ENCODE measurements around the gene SLC22A12. TPM values are rescaled to one million over a fixed set of nuclear protein-coding genes. Genes with fewer than 3 reads are reported as not detected.

Gene SLC22A12
- total and polyA plus RNA-seq, 7 donors, result not detected

DNA sequence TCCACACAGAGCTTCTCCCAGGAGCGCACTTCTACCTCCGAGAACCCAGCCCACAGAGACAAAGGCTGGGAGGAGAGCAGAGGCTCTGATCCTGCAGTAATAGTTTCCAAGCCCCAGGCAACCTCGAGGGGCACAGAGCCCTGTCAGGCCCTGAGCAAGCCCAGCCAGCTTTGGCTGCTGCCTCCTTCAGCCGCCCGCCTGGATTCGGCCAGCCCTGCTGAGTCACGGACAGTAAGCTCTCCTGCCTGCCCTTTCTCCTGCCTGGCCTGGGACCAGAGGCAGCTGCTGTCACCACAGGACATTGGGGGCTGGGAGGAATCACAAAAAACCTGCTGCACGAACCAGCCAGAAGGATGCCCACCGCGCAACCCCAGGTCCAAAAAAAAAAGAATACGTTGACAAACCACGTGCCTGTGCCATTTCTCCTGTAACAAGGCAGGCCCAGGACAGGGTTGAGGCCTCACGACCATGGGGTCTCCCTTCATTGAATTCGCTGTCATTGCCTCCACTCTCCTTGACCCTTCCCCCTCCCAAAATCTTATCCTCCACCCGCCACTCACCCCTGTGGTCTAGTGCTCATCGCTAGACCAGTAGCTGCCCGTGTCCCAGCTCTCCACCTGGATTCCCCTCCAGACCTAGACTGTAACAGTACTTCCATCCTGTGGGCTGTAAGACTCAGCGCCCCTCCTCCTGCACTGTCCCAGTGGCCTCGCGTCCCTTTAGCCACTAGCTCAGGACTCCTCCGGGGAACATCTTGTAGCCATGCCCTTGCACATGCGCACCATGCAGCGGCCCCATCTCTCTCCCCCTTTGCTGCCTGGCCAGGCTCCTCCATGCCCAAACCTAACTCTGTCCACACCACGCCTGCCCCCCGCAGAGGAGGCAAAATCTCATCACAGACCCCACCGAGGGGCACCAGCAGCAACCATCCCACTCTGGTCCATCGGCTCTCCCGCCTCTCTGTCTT is 7.4 kb upstream of the SLC22A12 start:
- peaks cover 0 to 7% (median 0%) of the 10 kb centered on the region in 4 donors for H3K9me3 ChIP-seq
- no peak overlapping the region for H3K27ac ChIP-seq
- no peaks in the 10 kb centered on the region for H3K27me3 ChIP-seq
- WGBS, 2 donors, result 86 to 88% methylated on average over 28 of the region's 28 CpGs
- no peak for TF ChIP-seq POLR2A (IDR thresholded peaks at IDR 0.05)
- TF ChIP-seq, protein P1, sequence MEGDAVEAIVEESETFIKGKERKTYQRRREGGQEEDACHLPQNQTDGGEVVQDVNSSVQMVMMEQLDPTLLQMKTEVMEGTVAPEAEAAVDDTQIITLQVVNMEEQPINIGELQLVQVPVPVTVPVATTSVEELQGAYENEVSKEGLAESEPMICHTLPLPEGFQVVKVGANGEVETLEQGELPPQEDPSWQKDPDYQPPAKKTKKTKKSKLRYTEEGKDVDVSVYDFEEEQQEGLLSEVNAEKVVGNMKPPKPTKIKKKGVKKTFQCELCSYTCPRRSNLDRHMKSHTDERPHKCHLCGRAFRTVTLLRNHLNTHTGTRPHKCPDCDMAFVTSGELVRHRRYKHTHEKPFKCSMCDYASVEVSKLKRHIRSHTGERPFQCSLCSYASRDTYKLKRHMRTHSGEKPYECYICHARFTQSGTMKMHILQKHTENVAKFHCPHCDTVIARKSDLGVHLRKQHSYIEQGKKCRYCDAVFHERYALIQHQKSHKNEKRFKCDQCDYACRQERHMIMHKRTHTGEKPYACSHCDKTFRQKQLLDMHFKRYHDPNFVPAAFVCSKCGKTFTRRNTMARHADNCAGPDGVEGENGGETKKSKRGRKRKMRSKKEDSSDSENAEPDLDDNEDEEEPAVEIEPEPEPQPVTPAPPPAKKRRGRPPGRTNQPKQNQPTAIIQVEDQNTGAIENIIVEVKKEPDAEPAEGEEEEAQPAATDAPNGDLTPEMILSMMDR (IDR thresholded peaks at IDR 0.05), result no peak
- H3K4me3 ChIP-seq, result no peak overlapping the region
- H3K36me3 ChIP-seq, result no peaks in the 10 kb centered on the region
- peak; percentile 50 for DNase-seq
- no peaks in the 10 kb centered on the region for H3K4me1 ChIP-seq
- intact Hi-C loops (cut with DNase I), result no loop called here

DNA sequence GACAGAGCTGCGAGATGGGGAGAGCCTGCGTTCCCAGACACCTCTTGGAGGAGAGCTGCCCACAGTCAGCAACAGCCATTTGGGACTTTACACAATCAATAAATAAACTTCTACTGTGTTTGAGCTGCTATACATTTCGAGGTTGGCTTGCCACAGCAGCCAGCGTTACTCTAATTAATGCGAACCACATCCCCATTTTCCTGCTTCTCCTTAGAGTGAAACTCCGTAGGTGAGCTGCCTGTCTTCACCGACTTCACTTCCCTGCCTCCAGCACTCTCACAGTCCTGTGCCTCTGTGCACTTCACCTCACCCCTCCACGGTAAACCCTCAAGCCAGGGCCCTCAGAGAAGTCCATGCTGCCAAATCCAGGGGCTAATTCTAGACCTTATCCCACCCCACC is 5.9 kb upstream of the SLC22A12 start:
- H3K4me3 ChIP-seq, result no peak overlapping the region
- peaks cover 0 to 10% (median 0%) of the 10 kb centered on the region in 4 donors for H3K9me3 ChIP-seq
- intact Hi-C loops (cut with DNase I), result no loop called here
- DNase-seq, result peak; percentile 11
- WGBS, 2 donors, result 76 to 85% methylated on average over 8 of the region's 8 CpGs
- no peak overlapping the region for H3K27ac ChIP-seq
- no peak for TF ChIP-seq EP300 (IDR thresholded peaks at IDR 0.05)
- no peak for TF ChIP-seq POLR2A (IDR thresholded peaks at IDR 0.05)
- TF ChIP-seq POLR2AphosphoS5 (IDR thresholded peaks at IDR 0.05), result no peak
- TF ChIP-seq, protein P1 (IDR thresholded peaks at IDR 0.05), result no peak
- H3K4me1 ChIP-seq, result no peaks in the 10 kb centered on the region
- no peaks in the 10 kb centered on the region for H3K36me3 ChIP-seq
- H3K27me3 ChIP-seq, result no peaks in the 10 kb centered on the region

DNA sequence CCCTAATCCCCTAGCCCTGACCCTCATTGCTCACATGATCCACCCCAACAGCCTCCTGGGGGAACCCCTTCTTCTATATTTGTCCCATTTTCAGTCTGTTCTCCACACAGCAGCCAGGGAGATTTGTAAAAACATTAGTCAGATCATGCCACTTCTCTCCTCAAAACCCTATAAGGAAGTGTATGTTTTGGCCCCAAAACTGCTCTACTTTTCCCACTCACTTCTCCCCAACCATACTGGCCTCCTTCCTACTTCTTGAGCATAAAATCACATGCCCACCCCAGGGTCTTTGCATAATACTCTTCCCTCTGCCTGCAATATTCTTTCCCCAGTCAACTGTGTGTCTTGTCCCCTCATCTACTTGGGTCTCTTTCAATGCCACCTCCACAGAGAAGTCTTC is 4.7 kb upstream of the SLC22A12 start:
- intact Hi-C loops (cut with DNase I), result no loop called here
- TF ChIP-seq, protein P1 (IDR thresholded peaks at IDR 0.05), result no peak
- DNase-seq, result no peak
- Histone ChIP-seq H3K27me3 (no peaks in the 10 kb centered on the region), H3K27ac (no peak overlapping the region), H3K9me3 (peaks cover 0 to 10% (median 0%) of the 10 kb centered on the region in 4 donors), H3K4me1 (no peaks in the 10 kb centered on the region), H3K4me3 (no peak overlapping the region), H3K36me3 (no peaks in the 10 kb centered on the region)

DNA sequence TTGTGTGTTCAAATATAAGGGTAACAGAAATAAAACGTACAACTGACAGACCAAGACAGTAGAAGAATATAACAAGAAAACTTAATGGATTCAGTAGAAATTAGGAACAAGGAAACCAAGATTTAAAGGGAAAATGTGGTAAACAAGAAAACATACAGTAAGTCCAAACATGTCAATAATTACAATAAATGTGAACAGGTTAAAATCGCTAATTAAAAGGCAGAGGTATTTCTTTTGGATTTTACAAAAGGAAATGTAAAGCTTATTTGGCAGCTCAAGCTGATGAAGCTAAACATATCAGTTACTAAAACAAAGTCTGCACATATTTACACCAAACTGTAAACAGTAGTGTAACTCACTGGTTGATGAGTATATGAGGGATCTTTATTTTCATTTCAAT is 2.3 kb upstream of the SLC22A12 start:
- Histone ChIP-seq H3K4me3 (no peak overlapping the region), H3K27me3 (no peaks in the 10 kb centered on the region), H3K27ac (no peak overlapping the region), H3K36me3 (no peaks in the 10 kb centered on the region), H3K9me3 (peaks cover 0 to 10% (median 0%) of the 10 kb centered on the region in 4 donors), H3K4me1 (no peaks in the 10 kb centered on the region)
- intact Hi-C loops (cut with DNase I), result no loop called here
- no peak for DNase-seq
- 94 to 98% methylated on average over 2 of the region's 2 CpGs for WGBS, 2 donors
- no peak for TF ChIP-seq EP300 (IDR thresholded peaks at IDR 0.05)

DNA sequence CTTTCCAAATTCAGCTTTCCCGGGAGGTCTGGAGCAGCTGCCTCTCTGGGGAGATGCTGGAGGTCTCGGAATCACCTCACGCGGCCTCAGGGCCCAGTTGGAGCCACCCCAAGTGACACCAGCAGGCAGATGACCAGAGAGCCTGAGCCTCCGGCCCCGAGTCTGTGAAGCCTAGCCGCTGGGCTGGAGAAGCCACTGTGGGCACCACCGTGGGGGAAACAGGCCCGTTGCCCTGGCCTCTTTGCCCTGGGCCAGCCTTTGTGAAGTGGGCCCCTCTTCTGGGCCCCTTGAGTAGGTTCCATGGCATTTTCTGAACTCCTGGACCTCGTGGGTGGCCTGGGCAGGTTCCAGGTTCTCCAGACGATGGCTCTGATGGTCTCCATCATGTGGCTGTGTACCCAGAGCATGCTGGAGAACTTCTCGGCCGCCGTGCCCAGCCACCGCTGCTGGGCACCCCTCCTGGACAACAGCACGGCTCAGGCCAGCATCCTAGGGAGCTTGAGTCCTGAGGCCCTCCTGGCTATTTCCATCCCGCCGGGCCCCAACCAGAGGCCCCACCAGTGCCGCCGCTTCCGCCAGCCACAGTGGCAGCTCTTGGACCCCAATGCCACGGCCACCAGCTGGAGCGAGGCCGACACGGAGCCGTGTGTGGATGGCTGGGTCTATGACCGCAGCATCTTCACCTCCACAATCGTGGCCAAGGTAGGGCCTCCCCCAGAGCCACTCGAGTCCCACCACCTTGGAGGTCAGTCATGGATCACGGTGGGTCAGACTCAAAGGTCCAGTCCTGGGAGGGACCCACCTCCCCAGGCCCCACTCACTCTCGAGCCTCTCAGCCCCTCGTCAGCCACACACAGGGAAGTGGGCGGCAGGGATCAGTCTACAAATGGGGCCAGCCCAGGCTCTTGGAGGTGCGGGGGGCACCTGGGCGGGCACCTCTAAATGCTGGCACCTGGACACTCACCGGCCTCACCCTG is 525 bp downstream of the SLC22A12 start:
- intact Hi-C loops (cut with DNase I), result no loop called here
- H3K27me3 ChIP-seq, result no peaks in the 10 kb centered on the region
- H3K4me1 ChIP-seq, result no peaks in the 10 kb centered on the region
- H3K36me3 ChIP-seq, result no peaks in the 10 kb centered on the region
- no peak overlapping the region for H3K27ac ChIP-seq
- peak; percentile 49 for DNase-seq
- H3K9me3 ChIP-seq, result peaks cover 0 to 10% (median 0%) of the 10 kb centered on the region in 4 donors
- H3K4me3 ChIP-seq, result no peak overlapping the region
- no peak for TF ChIP-seq POLR2AphosphoS5 (IDR thresholded peaks at IDR 0.05)
- TF ChIP-seq POLR2A (IDR thresholded peaks at IDR 0.05), result no peak
- TF ChIP-seq, protein P1 (IDR thresholded peaks at IDR 0.05), result no peak
- TF ChIP-seq EP300 (IDR thresholded peaks at IDR 0.05), result no peak
- WGBS, 2 donors, result 89% methylated on average over 36 of the region's 36 CpGs
